Activated CD8-positive, alpha-beta T cell treated with anti-CD3 and anti-CD28 coated beads, Interleukin-2, amount 10 ng/mL, durations not matched to agents 7 days and 5 days (primary cell): ENCODE data around the gene MOCS3. TPM values are rescaled to one million over a fixed set of nuclear protein-coding genes. Genes with fewer than 3 reads are reported as not detected.

ENCODE experiments used
- ATAC-seq: fragments of 150-1000 bp; cut with Tn5 transposase; one replicate; pipeline ENCODE4 v1.10.0; 2021; ENCODE audit warnings: moderate library complexity
- CTCF ChIA-PET: fragments of 350-600 bp; sonication (Branson Sonifier 250); formaldehyde crosslinking; loops from one replicate; lab custom pipeline; 2021; ENCODE audit warnings: antibody characterized with exemption; lab: Charles Lee
- POLR2A ChIA-PET: fragments of 350-600 bp; sonication (Branson Sonifier 250); formaldehyde crosslinking; loops from one replicate; lab custom pipeline; 2021; ENCODE audit warnings: antibody characterized with exemption; lab: Charles Lee
- DNase-seq: peaks from one replicate; pipeline ENCODE4 v3.0.0-alpha.2; 2020
- H3K27ac Mint-ChIP-seq: one replicate; pipeline ENCODE4 v1.8.0; 2021; ENCODE audit warnings: mild to moderate bottlenecking, mixed read lengths
- H3K27me3 Mint-ChIP-seq: one replicate; pipeline ENCODE4 v1.8.0; 2021; ENCODE audit warnings: low read depth, mixed read lengths
- H3K36me3 Mint-ChIP-seq: one replicate; pipeline ENCODE4 v1.8.0; 2021; ENCODE audit warnings: low read depth, mixed read lengths
- H3K4me1 Mint-ChIP-seq: one replicate; pipeline ENCODE4 v1.8.0; 2021; ENCODE audit warnings: low read depth, mixed read lengths
- H3K4me3 Mint-ChIP-seq: one replicate; pipeline ENCODE4 v1.8.0; 2021; ENCODE audit warnings: mild to moderate bottlenecking, mixed read lengths
- H3K9me3 Mint-ChIP-seq: one replicate; pipeline ENCODE4 v1.8.0; 2022; ENCODE audit warnings: mixed read lengths; ENCODE audit not compliant: insufficient read depth
- total RNA-seq, 2 experiments: library from RNA; stranded (reverse); gene quantifications; one replicate each; pipeline ENCODE4 v1.2.3, GENCODE V29; 2021

MOCS3 gene
- total RNA-seq, 2 experiments from 2014 or later, result 4.8 to 5.7 TPM

GRCh38 chr20:50982363-50982762 is 23.7 kb downstream of the MOCS3 start:
- ATAC-seq, result no peak
- H3K27me3 Mint-ChIP-seq, result peaks cover 19% of the 10 kb centered on the region

GRCh38 chr20:50983321-50983720 is 24.7 kb downstream of the MOCS3 start:
- DNase-seq (no peak), ATAC-seq (no peak)
- H3K27me3 Mint-ChIP-seq, result peaks cover 18% of the 10 kb centered on the region
- no peak overlapping the region for H3K27ac Mint-ChIP-seq
- ChIA-PET POLR2A (no interaction called here), CTCF (interaction anchor here (1.2 to 3.3 kb wide), 5 partner anchors 9 to 324 kb away, joined by 3 to 40 read pairs (median 7); partner anchors contain the start of gene BCAS4)
- H3K9me3 Mint-ChIP-seq, result no peaks in the 10 kb centered on the region
- no peak overlapping the region for H3K4me3 Mint-ChIP-seq
- peaks cover 4% of the 10 kb centered on the region for H3K4me1 Mint-ChIP-seq
- H3K36me3 Mint-ChIP-seq, result no peaks in the 10 kb centered on the region

More at GRCh38 chr20:50982363-50982762, 23.7 kb downstream of the MOCS3 start:
- H3K4me3 Mint-ChIP-seq, result no peak overlapping the region
- peaks cover 4% of the 10 kb centered on the region for H3K4me1 Mint-ChIP-seq
- no peaks in the 10 kb centered on the region for H3K9me3 Mint-ChIP-seq
- ChIA-PET POLR2A (interaction anchor here (0.6 kb wide), 1 partner anchor 791 kb away, joined by 3 read pairs; no protein-coding TSS in a partner anchor), CTCF (interaction anchor here (1.0 to 3.3 kb wide), 17 partner anchors 9 to 1168 kb away, joined by 3 to 40 read pairs (median 5); partner anchors contain the start of gene BCAS4)
- H3K36me3 Mint-ChIP-seq, result no peaks in the 10 kb centered on the region
- H3K27ac Mint-ChIP-seq, result no peak overlapping the region
- no peak for DNase-seq

- Mint-ChIP-seq H3K27ac (no peak overlapping the region), H3K27me3 (peaks cover 13% of the 10 kb centered on the region), H3K4me1 (no peaks in the 10 kb centered on the region), H3K36me3 (no peaks in the 10 kb centered on the region), H3K9me3 (no peaks in the 10 kb centered on the region), H3K4me3 (no peak overlapping the region)
- ChIA-PET CTCF (interaction anchor here (0.6 to 3.2 kb wide), 51 partner anchors 9 to 636 kb away, joined by 3 to 87 read pairs (median 4); partner anchors contain the start of genes BCAS4, DPM1, MOCS3 and NFATC2), POLR2A (interaction anchor here (1.5 kb wide), 1 partner anchor 30 kb away, joined by 4 read pairs; the partner anchor contains the start of genes DPM1 and MOCS3)
- ATAC-seq, result peak; percentile 85
- DNase-seq, result peak; percentile 77
Measured at GRCh38 chr20:50987493-50988210, 29.0 kb downstream of the MOCS3 start.

GRCh38 chr20:50991076-50991475 is 32.5 kb downstream of the MOCS3 start:
- Mint-ChIP-seq H3K4me3 (no peak overlapping the region), H3K9me3 (no peaks in the 10 kb centered on the region), H3K36me3 (no peaks in the 10 kb centered on the region), H3K27me3 (peaks cover 8% of the 10 kb centered on the region), H3K27ac (no peak overlapping the region), H3K4me1 (no peaks in the 10 kb centered on the region)
- CTCF ChIA-PET, result interaction anchor here (0.8 to 5.2 kb wide), 6 partner anchors 9 to 318 kb away, joined by 3 to 37 read pairs (median 6); partner anchors contain the start of gene BCAS4
- POLR2A ChIA-PET, result no interaction called here
- no peak for DNase-seq
- ATAC-seq, result no peak

GRCh38 chr20:50992336-50992732 is 33.7 kb downstream of the MOCS3 start:
- no peak overlapping the region for H3K4me3 Mint-ChIP-seq
- no peak for ATAC-seq

GRCh38 chr20:50992733-50993457 is 34.3 kb downstream of the MOCS3 start:
- DNase-seq, result peak; percentile 64
- no peaks in the 10 kb centered on the region for H3K4me1 Mint-ChIP-seq
- no peak overlapping the region for H3K27ac Mint-ChIP-seq
- POLR2A ChIA-PET, result interaction anchor here (1.0 kb wide), 1 partner anchor 35 kb away, joined by 4 read pairs; the partner anchor contains the start of gene DPM1
- ATAC-seq, result peak; percentile 98
- no peak overlapping the region for H3K4me3 Mint-ChIP-seq
- CTCF ChIA-PET, result interaction anchor here (0.6 to 5.2 kb wide), 15 partner anchors 8 to 605 kb away, joined by 3 to 37 read pairs (median 3); partner anchors contain the start of gene BCAS4
- no peaks in the 10 kb centered on the region for H3K9me3 Mint-ChIP-seq
- H3K27me3 Mint-ChIP-seq, result peaks cover 5% of the 10 kb centered on the region
- H3K36me3 Mint-ChIP-seq, result no peaks in the 10 kb centered on the region

More at GRCh38 chr20:50992336-50992732, 33.7 kb downstream of the MOCS3 start:
- POLR2A ChIA-PET, result interaction anchor here (1.0 kb wide), 1 partner anchor 34 kb away, joined by 4 read pairs; the partner anchor contains the start of gene DPM1
- peaks cover 4% of the 10 kb centered on the region for H3K27me3 Mint-ChIP-seq
- H3K36me3 Mint-ChIP-seq, result no peaks in the 10 kb centered on the region
- CTCF ChIA-PET, result interaction anchor here (1.0 to 5.2 kb wide), 11 partner anchors 10 to 605 kb away, joined by 3 to 37 read pairs (median 5); no protein-coding TSS in a partner anchor
- H3K27ac Mint-ChIP-seq, result no peak overlapping the region
- DNase-seq, result no peak
- H3K4me1 Mint-ChIP-seq, result no peaks in the 10 kb centered on the region
- no peaks in the 10 kb centered on the region for H3K9me3 Mint-ChIP-seq

- CTCF ChIA-PET, result interaction anchor here (1.0 to 5.2 kb wide), 8 partner anchors 12 to 601 kb away, joined by 3 to 37 read pairs (median 6); partner anchors contain the start of gene BCAS4
- POLR2A ChIA-PET, result no interaction called here
Measured at GRCh38 chr20:50993876-50994275, 35.3 kb downstream of the MOCS3 start.

GRCh38 chr20:50995506-50995905 is 36.9 kb downstream of the MOCS3 start:
- ChIA-PET CTCF (interaction anchor here (1.2 kb wide), 1 partner anchor 14 kb away, joined by 8 read pairs; no protein-coding TSS in a partner anchor), POLR2A (no interaction called here)
- no peak overlapping the region for H3K27ac Mint-ChIP-seq
- ATAC-seq, result no peak
- DNase-seq, result no peak
- H3K4me3 Mint-ChIP-seq, result no peak overlapping the region
- peaks cover 18% of the 10 kb centered on the region for H3K27me3 Mint-ChIP-seq
- no peaks in the 10 kb centered on the region for H3K9me3 Mint-ChIP-seq
- no peaks in the 10 kb centered on the region for H3K4me1 Mint-ChIP-seq
- H3K36me3 Mint-ChIP-seq, result no peaks in the 10 kb centered on the region

More at GRCh38 chr20:50993876-50994275, 35.3 kb downstream of the MOCS3 start:
- no peak for DNase-seq
- no peak for ATAC-seq
- no peaks in the 10 kb centered on the region for H3K36me3 Mint-ChIP-seq
- H3K4me3 Mint-ChIP-seq, result no peak overlapping the region
- no peaks in the 10 kb centered on the region for H3K9me3 Mint-ChIP-seq
- H3K27me3 Mint-ChIP-seq, result peaks cover 7% of the 10 kb centered on the region
- H3K4me1 Mint-ChIP-seq, result no peaks in the 10 kb centered on the region
- H3K27ac Mint-ChIP-seq, result no peak overlapping the region

- H3K4me1 Mint-ChIP-seq, result no peaks in the 10 kb centered on the region
- ChIA-PET POLR2A (no interaction called here), CTCF (interaction anchor here (1.1 to 1.3 kb wide), 3 partner anchors 9 to 16 kb away, joined by 3 to 8 read pairs (median 7); no protein-coding TSS in a partner anchor)
- H3K27ac Mint-ChIP-seq, result no peak overlapping the region
- no peaks in the 10 kb centered on the region for H3K36me3 Mint-ChIP-seq
- no peak overlapping the region for H3K4me3 Mint-ChIP-seq
- no peaks in the 10 kb centered on the region for H3K9me3 Mint-ChIP-seq
- DNase-seq, result no peak
- no peak for ATAC-seq
- H3K27me3 Mint-ChIP-seq, result peaks cover 21% of the 10 kb centered on the region
Measured at GRCh38 chr20:50996901-50997865, 38.6 kb downstream of the MOCS3 start.

GRCh38 chr20:50999355-50999754 is 40.7 kb downstream of the MOCS3 start:
- no peak overlapping the region for H3K4me3 Mint-ChIP-seq
- no peaks in the 10 kb centered on the region for H3K36me3 Mint-ChIP-seq
- DNase-seq, result no peak
- CTCF ChIA-PET, result no interaction called here
- H3K9me3 Mint-ChIP-seq, result no peaks in the 10 kb centered on the region
- no peaks in the 10 kb centered on the region for H3K4me1 Mint-ChIP-seq
- POLR2A ChIA-PET, result no interaction called here
- peaks cover 24% of the 10 kb centered on the region for H3K27me3 Mint-ChIP-seq
- no peak for ATAC-seq
- H3K27ac Mint-ChIP-seq, result no peak overlapping the region
